Activated CD4-positive, alpha-beta T cell treated with anti-CD3 and anti-CD28 coated beads, Interleukin-2, amount 50 U/mL, for 4 hours (primary cell): ENCODE results near the gene CAMK2B.
A peak's percentile ranks its signal among the peaks of the same experiment; 100 is the strongest.
"Not testable (repeated sequence)": the region's sequence is repeated elsewhere in the genome, so short reads cannot be mapped to it uniquely, and the experiment has no call there.

Experiments used
- DNase-seq, 2 experiments: peaks; one replicate each; pipeline ENCODE4 v3.0.0-alpha.2; 2020

The CAMK2B gene

DNA sequence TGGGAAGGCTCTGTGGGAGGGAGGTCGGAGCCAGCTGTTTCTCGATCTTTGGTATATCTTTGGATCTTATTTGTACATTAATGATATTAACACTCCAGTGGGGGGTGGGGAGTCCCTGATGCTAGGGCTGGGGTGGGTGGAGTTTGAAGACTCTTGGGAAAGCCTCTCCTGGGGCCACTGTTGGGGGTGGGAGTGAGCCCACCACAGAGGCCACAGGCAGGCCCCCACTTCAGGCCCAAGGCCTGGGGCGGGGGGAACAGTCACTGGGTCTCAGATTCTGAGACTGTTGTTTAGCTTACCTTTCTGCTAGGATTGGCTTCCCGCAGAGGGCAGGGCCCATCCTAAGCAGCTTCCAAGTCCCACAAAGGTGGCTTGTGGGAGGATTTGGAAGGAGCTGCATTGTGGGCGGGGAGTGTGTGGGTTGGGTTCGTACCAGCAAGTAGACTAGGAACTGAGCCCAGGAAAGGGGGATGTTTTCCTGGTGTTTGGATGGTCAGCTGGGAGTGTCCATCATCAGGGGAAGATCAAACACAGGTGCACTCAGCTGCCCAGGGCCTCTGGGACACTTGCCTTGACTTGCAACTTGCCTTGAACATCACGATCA, 112.7 kb downstream of the CAMK2B start:
- DNase-seq, result no peak

GRCh38 chr7:44212018-44212417, 113.4 kb downstream of the CAMK2B start:
- no peak for DNase-seq

DNA sequence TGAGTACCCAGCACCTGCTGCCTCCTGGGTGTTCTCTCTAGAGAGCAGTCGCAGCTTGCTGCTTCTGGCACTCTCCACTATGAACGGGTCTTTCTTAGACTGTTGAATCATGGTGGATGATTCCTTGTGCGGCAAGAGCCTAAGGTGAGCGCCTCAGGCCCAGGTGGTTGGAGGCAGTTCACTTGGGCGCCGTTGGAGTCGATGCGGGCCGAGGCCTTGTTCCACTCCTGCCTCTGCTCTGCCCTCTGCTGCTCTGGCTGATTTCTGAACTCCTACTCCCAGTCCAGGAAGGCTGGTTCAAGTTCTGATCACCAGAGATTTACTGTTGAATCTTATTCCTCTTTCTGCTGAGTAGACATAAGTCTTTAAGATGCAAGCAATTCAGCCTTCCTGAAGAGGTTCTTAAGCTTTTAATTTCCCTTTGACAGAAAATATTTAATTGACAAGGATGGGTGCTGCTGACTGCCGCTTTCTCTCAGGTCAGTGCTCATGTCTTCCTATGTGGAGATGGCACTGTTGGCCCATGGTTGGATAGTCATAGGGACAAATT, 114.2 kb downstream of the CAMK2B start:
- DNase-seq, result no peak

GRCh38 chr7:44210107-44210506, 115.3 kb downstream of the CAMK2B start:
- no peak for DNase-seq

DNA sequence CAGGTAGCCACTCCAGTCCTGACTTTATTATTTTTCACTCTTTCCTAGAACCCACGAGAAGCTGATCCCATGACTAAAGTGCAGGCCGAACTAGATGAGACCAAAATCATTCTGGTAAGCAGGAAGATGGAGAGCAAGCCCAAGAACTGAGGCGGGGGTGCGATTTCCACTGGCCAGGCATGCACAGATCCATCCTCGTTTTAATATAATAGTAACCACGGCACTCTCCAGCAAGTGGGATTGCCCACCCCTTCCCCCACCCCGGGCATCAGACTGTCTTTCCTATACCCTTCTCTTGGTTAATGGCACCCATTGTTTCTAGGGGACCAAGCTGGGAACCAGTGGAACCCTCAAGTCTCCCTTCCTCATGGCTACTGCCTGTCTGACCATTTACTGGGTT, 117.3 kb downstream of the CAMK2B start:
- no peak for DNase-seq

- no peak for DNase-seq
Measured at GRCh38 chr7:44206008-44206407, 119.4 kb downstream of the CAMK2B start.

- no peak for DNase-seq
Measured at GRCh38 chr7:44201813-44202212, 123.6 kb downstream of the CAMK2B start.

DNA sequence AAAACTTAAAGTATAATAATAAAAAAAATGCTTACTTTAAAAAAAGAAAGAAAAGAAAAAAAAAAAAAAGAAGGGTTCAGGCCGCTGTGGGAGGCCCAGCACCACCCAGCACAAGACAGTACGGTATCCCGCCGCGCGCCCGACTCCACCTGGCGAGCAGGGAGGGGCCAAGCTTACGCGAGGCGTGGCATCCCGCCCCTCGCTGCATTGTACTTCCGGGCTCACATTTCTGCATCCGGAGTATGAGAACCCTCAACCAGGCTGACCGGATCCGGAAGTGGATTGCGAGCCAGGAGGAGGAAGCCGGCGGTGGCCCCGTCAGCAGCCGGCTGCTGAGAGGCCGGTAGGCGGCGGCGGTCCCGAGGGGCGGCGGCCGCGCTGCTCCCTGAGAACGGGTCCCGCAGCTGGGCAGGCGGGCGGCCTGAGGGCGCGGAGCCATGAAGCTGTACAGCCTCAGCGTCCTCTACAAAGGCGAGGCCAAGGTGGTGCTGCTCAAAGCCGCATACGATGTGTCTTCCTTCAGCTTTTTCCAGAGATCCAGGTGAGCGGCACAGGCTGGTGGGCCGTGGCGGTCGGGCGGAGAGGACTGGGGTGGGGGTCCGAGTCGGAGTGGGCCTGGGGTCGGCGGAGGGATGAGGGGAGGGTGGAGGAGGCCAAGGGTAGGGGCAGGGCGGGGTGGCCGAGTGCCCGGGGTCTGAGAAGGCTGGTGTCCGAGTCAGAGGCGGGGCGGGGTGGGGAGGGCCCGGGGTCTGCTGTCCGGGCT, 124.5 kb downstream of the CAMK2B start, which contains the start of gene YKT6:
Gene YKT6, plus strand, starts transcription at position 280 of the 763 bp plus-strand sequence. Its CDS starts 158 bp downstream, at position 438.
- DNase-seq, result peak; percentile 90 to 92

DNA sequence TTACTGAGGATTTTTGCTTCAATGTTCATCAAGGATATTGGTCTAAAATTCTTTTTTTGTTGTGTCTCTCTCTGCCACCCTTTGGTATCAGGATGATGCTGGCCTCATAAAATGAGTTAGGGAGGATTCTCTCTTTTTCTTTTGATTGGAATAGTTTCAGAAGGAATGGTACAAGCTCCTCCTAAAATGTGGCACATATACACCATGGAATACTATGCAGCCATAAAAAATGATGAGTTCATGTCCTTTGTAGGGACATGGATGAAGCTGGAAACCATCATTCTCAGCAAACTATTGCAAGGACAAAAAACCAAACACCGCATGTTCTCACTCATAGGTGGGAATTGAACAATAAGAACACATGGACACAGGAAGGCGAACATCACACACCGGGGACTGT, 125.2 kb downstream of the CAMK2B start:
- not testable (repeated sequence) for DNase-seq

- DNase-seq, result no peak
Measured at GRCh38 chr7:44197474-44197873, 127.9 kb downstream of the CAMK2B start.

DNA sequence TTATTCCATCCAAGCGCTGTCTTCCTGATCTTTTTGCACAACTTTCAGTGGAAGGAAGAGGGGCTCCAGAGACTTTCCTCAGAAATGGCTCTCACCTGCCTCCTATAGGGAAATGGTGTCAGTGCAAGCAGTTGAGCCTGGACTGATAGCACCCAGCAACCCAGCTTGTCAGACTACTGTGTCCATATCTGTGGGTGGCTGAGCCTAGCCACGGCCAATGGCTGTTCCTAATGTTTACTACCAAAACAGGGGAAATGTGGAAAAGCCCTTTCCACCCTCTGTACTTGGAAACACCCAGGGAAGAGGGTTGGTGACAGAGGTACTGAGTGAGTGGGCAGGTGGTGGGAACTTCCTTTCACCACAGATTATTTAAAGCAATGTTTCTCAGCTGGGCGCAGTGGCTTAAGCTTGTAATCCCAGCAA, 128.9 kb downstream of the CAMK2B start:
- no peak for DNase-seq

GRCh38 chr7:44195889-44196288, 129.5 kb downstream of the CAMK2B start:
- DNase-seq, result no peak

- no peak for DNase-seq
Measured at GRCh38 chr7:44194562-44195145, 130.7 kb downstream of the CAMK2B start.

GRCh38 chr7:44194069-44194468, 131.3 kb downstream of the CAMK2B start:
- peak; percentile 18 to 32 for DNase-seq

DNA sequence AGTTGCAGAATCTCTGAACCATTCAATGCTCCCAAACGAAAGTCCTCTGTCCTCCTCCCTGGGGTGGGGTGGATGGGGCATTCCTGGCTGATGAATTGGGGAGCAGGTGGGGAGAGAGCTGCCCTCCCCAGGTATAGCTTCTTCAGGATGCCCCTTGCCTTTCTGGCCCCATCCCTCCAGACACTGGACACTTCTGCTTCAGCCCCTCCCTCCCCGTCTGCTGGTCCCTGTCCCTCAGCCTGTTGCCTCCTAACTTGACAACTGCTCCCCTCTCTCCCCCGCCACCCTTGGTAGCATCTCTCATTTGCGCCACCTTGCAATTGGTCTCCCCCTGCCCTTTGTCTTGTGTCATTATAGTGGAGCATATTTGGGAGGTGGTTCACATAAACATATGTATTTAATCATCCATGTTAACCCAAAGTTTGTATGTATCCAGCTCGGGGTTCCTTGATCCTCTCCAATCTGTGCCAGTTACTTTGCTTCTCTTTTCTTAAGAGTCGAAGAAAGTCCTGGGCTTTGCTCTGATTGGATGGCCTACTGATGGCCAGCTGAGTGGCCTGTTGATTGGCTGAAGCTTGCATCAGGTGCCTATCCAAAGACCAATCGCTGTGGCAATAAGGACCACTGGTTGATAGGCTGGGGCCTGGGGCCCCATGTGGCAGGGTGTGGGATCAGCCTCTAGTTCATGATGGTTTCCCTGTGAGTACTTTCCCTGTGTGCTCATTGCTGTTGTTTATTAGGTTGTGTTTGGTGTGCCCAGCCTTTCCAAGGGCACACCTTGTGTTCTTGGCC, 132.2 kb downstream of the CAMK2B start:
- DNase-seq, result no peak

GRCh38 chr7:44191171-44191570, 134.2 kb downstream of the CAMK2B start:
- no peak for DNase-seq

GRCh38 chr7:44189993-44190872, 135.2 kb downstream of the CAMK2B start:
- no peak for DNase-seq

DNA sequence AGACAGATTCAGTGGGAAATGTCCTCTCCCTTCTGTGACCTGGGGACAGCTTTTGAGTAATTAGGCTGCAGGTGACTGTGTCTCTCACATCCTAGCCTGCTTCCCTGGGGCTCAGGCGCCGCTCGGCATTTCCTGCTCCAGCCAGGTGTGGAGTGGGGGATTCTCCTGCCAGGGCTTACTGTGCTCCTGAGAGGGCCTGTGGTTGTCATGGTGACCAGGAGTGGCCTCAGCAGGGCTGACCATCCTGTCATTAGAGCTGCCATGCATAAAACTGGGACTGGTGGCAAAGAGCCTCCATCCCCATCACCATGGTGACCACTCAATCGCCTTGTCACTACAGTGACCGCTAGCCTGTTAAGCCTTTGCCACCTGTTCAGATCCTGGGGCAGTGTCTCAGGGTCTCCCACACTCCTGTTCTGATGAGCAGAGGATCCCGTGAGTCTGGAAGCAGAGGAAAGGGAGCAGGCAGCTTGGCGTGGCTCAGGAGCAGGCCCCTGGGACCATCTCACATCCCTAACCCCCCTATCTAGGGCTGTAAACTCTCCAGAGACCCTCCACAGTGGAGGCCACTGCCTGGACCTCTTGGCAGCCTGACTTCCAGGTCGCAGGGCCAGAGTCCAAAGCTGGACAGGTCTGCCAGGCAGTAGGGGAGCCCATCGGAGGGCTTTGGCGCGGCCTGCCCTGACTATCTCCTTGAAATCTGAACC, 136.0 kb downstream of the CAMK2B start, which contains the start of gene GCK:
Gene GCK, minus strand, starts transcription at position 154 of the 707 bp plus-strand sequence. CDS start 486 bp downstream, outside the sequence.
- no peak for DNase-seq

DNA sequence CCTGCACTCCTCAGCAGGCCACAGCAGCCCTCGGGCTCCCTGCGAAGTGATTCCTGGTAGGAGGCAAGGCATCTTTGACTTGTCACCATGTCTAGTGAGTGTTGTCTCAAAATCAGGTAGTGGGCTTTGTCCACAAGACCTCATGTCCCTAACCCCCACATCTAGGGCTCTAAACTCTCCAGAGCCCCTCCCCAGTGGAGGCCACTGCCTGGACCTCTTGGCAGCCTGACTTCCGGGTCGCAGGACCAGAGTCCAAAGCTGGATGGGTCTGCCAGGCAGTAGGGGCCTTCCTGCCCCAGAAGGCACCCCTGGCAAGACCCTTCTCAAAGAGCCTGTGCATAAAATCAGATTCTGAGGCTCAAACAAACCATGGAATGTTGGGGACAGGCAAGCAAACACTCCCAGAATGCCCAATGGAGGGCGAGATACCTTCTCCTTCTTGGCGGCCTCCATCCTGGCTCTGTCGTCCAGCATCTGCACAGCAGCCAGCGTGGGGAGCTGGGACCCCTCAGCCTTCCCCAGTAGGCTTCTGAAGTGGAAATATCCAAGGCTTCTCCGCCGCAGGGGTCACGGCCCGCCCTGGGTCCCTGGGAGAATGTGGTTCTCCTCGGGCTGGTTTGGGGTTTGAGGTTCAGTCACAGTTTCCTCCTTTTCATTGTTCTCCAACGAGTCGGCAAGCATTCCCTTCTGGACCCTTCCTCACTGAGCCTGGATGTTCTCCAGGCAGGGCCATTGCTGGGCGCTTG, 136.7 kb downstream of the CAMK2B start:
- no peak for DNase-seq
